ENCODE results near the gene DISP3.

The DISP3 gene

DNA sequence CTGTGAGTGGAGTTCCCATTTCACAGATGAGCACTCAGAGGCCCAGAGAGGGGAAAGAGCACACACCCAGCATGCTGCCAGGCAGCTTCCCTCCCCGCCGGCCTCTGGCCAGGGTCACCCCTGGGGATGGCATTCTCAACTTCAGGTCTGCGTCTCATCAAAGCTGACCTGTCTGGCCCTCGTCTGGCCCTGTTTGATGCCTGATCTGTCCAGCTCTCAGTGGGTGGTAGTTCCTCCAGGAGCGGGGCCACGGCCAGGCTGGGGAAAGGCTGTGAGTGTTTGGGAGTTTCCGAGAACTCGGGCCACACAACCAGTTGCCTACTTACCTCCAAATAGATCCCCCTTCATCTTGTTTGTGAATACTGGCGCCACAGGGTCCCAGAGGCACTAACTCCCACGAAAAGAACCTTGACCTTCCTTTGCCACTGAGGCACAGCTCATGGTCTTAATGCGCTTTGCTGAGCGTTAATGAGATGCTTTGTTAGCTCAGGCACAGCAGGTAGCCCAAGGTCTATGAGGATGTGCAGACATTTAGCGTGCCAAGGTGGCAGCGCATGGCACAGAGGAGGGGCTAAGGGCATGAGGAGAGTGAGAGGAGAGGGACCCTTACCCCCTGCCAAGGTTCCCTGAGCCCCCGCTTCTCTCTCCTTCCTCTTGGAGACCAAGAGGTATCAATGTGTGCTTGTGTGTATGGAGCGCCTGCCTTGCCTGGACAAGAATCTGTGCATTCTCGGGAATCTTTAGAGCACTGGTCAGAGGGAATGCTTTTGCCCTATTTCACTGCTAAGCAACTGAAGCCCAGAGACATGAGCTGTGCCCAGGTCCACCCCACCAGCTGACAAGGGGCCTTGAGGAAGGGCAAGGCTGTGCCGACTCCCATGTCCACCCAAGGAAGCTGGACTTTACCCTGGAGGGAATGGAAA, 61.2 kb downstream of the DISP3 start:
- H3K9me3 ChIP-seq (ENCODE audit: control insufficient read depth, insufficient read depth, low read length), result no peaks in the 10 kb centered on the region
- no peak overlapping the region for H3K9ac ChIP-seq (ENCODE audit: low read depth, low read length)
- no peaks in the 10 kb centered on the region for H3K36me3 ChIP-seq (ENCODE audit: insufficient read depth, low read length)
- no peaks in the 10 kb centered on the region for H3K4me1 ChIP-seq (ENCODE audit: insufficient read depth, low read length)

DNA sequence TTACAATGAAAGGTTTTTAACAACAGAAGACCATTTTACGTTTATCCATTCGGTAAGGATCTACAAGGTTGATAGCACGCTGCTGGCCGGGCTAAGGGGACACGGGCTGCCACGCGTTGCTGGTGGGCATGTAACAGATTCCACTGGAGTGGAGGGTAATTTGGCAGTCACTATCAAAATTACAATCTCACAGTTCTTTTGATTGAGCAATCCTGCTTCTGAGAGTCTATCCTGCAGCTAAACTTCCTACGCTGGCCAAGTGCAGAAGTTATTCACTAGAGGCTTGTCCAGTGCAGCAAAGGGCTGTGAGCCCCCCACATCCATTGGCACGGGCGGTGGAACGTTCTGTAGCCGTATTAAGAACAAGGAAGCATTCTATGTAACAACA, 61.8 kb downstream of the DISP3 start:
- H3K9me3 ChIP-seq (ENCODE audit: control insufficient read depth, insufficient read depth, low read length), result no peaks in the 10 kb centered on the region
- H3K9ac ChIP-seq (ENCODE audit: low read depth, low read length), result no peak overlapping the region

DNA sequence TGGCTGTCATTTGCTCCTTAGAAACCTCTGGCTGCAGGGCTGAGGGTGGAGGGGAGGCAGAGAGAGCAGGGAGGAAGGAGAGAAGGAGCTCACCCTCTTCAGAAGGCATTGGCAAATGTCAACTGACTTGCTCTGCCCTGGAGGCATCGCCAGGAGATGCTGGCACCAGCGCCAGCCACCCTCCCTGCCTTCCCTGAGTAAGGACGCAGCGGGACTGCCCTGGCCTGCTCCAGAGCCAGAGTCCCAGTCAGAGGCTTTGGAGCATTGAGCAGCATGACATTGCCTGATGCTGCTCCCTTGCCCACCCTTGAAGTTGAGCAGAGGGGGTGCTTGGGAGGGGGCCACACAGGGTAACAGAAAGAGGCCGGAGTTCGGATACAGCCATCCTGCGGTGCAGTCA, 62.3 kb downstream of the DISP3 start:
- Histone ChIP-seq H3K9me3 (ENCODE audit: control insufficient read depth, insufficient read depth, low read length) (no peaks in the 10 kb centered on the region), H3K9ac (ENCODE audit: low read depth, low read length) (no peak overlapping the region), H3K36me3 (ENCODE audit: insufficient read depth, low read length) (no peaks in the 10 kb centered on the region), H3K4me1 (ENCODE audit: insufficient read depth, low read length) (no peaks in the 10 kb centered on the region)

More for the DNA sequence above, 61.8 kb downstream of the DISP3 start:
- no peaks in the 10 kb centered on the region for H3K4me1 ChIP-seq (ENCODE audit: insufficient read depth, low read length)
- H3K36me3 ChIP-seq (ENCODE audit: insufficient read depth, low read length), result no peaks in the 10 kb centered on the region

DNA sequence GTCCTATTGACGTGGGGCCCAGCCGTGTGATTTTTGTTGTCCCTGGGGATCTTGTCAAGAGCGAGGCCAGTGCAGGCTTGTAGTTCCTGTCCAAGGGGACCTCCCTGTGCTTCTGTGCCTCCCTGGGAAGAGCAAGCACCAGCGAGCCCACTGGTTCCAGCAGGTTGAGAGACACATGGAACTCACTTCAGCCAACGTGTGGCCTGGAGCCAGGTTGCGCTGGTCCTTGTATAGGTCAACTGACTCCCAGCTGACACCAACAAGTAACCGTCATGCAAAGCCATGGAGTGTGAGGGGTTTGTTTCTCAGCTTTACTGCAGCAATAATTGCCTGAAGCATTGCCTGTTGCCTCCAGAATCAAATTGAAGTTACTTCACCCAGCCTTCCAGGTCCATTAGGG, 63.0 kb downstream of the DISP3 start:
- H3K9me3 ChIP-seq (ENCODE audit: control insufficient read depth, insufficient read depth, low read length), result no peaks in the 10 kb centered on the region
- no peaks in the 10 kb centered on the region for H3K4me1 ChIP-seq (ENCODE audit: insufficient read depth, low read length)
- H3K36me3 ChIP-seq (ENCODE audit: insufficient read depth, low read length), result no peaks in the 10 kb centered on the region
- no peak overlapping the region for H3K9ac ChIP-seq (ENCODE audit: low read depth, low read length)

DNA sequence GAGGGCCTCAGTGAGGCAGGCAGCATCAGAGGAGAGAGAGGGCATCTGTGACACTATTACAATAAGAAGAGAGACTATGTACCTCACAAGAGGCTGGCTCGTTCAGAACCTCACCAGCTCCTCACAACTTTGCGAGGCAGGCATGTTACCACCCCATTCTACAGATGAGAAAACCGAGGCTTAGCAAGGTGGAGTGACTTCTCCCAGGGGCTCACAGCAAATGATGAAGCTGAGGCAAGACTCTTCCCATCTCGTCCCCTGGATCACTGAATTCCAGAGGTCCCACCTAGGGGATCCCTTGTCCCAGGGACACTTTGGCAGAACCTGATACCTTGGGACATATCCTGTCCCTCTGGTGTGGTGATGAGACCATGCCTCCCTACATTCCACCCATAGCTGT, 64.4 kb downstream of the DISP3 start:
- no peaks in the 10 kb centered on the region for H3K9me3 ChIP-seq (ENCODE audit: control insufficient read depth, insufficient read depth, low read length)
- no peak overlapping the region for H3K9ac ChIP-seq (ENCODE audit: low read depth, low read length)
- H3K36me3 ChIP-seq (ENCODE audit: insufficient read depth, low read length), result no peaks in the 10 kb centered on the region
- no peaks in the 10 kb centered on the region for H3K4me1 ChIP-seq (ENCODE audit: insufficient read depth, low read length)

DNA sequence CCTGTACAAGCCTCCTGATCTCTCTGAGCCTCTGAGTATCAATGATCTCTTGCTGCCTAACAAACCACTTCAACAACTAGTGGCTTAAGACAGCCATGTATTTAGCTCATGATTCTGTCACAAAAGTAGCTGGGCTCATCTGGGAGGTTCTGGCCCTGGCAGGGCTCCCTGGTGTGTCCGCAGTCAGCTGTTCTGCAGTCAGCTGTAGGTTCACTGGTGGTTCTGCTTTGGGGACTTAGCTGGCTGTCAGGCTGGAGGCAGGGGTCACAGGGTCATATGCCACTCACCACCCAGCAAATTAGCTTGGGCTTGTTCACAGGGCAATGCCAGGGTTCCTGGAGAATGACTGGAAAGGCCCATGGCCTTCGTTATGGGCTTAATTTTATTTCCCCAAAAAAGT, 64.8 kb downstream of the DISP3 start:
- Histone ChIP-seq H3K4me1 (ENCODE audit: insufficient read depth, low read length) (no peaks in the 10 kb centered on the region), H3K36me3 (ENCODE audit: insufficient read depth, low read length) (no peaks in the 10 kb centered on the region), H3K9ac (ENCODE audit: low read depth, low read length) (no peak overlapping the region)

DNA sequence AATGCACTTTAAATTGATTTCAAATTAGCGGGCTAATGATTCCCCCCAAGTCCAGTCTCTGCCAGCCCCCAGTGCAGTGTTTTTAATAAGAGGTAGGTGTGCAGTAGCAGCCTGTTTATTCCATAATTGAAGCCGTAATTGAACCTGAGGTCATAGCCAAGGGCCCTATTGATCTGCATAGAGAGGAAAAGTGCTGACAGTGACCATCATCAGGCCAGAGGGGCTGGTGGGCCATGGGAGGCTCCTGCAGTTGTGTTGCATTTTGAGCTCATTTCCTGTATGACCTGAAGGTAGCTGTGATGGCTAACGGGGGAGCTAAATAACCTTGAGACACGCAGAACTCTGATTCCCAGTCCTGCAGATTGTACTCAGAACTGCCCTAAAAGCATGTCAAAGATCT, 67.5 kb downstream of the DISP3 start:
- Histone ChIP-seq H3K36me3 (ENCODE audit: insufficient read depth, low read length) (no peaks in the 10 kb centered on the region), H3K9me3 (ENCODE audit: control insufficient read depth, insufficient read depth, low read length) (no peaks in the 10 kb centered on the region), H3K9ac (ENCODE audit: low read depth, low read length) (no peak overlapping the region), H3K4me1 (ENCODE audit: insufficient read depth, low read length) (no peaks in the 10 kb centered on the region)

More for the DNA sequence above, 64.8 kb downstream of the DISP3 start:
- H3K9me3 ChIP-seq (ENCODE audit: control insufficient read depth, insufficient read depth, low read length), result no peaks in the 10 kb centered on the region

DNA sequence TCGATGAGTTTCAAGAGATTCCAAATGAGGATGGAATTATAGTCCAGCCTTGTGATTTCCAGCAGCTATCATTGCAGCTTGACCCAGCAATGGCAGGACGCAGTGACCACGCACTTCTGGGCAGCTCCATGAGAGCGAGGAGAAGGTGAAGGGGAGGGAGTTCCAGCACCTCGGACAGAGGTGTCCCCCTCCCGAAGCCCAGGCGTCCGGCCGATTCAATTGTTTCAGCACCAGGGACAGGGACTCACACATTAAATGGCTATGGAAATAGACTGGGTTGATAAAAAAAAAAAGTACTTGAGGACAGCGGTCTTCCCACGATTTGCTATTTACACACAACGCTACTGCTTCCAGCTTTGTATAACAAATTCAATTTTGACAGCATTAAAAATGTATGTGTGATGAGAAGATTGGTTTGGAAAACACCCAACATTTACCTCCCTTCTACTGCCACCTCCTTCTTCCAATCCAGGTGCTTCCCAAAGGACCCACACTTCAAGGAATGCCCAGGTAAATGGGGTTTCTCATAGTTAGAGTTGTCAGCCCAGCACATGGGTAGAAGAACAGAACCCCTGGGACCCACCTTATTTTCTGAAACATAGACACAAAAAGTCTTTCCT, 71.8 kb downstream of the DISP3 start:
- no peak overlapping the region for H3K9ac ChIP-seq (ENCODE audit: low read depth, low read length)
- no peaks in the 10 kb centered on the region for H3K9me3 ChIP-seq (ENCODE audit: control insufficient read depth, insufficient read depth, low read length)

DNA sequence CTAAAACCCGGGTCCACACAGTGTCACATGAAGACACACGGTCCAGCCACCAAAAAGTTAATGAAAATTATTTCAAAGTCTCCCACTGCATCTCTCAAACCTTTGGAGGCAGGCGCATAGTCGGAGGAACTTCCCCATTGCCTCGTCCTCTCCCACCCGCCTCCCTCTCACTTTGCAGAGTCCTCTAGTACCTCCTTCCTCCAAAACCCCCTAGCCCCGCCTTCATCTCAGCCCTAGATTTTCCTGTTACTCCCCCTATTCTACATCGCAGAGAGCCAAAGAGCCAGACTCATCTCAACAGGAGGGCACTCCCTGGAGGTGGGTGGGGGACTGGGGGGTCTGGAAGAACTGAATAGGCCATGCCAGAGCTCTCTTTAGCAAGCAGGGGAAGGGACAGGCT, 79.3 kb downstream of the DISP3 start:
- H3K9me3 ChIP-seq (ENCODE audit: control insufficient read depth, insufficient read depth, low read length), result no peaks in the 10 kb centered on the region
- H3K36me3 ChIP-seq (ENCODE audit: insufficient read depth, low read length), result no peaks in the 10 kb centered on the region

More for the DNA sequence above, 71.8 kb downstream of the DISP3 start:
- H3K36me3 ChIP-seq (ENCODE audit: insufficient read depth, low read length), result no peaks in the 10 kb centered on the region
- H3K4me1 ChIP-seq (ENCODE audit: insufficient read depth, low read length), result no peaks in the 10 kb centered on the region

DNA sequence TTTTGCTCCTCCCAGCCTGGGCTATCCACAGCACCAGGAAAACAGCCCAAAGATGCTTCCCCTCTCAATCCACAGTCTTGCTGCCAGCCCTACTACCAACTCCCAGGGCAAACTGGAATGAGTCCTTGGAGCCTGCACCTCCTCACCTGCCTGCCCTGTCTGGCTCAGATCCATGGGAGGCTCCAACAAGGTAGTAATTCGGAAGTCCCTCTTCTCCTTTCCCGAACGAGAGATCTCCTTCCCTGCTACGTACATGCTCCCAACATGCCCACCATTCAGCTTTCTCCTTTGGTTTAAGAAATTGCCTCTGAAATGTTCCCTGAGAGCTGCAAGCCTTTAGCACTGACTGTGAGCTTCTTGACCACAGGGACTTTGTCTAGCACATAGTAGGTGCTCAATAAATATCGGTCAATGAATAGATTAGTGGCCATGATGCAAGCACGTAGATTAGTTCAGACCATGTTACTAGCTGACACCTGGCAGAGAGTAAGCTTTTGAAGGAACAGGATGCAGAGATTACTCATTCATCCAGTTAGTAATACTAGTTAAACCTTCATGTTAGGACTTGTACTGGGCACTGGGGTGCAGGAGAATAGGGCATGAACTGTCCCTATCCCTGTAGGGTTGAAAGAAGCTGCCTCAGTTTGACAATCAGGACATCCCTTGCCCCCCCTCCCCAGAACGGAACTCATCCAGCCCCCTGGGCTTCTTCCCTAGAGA, 80.1 kb downstream of the DISP3 start:
- Histone ChIP-seq H3K9ac (ENCODE audit: low read depth, low read length) (no peak overlapping the region), H3K9me3 (ENCODE audit: control insufficient read depth, insufficient read depth, low read length) (no peaks in the 10 kb centered on the region), H3K4me1 (ENCODE audit: insufficient read depth, low read length) (peaks cover 7% of the 10 kb centered on the region), H3K36me3 (ENCODE audit: insufficient read depth, low read length) (no peaks in the 10 kb centered on the region)

More for the DNA sequence above, 79.3 kb downstream of the DISP3 start:
- Histone ChIP-seq H3K9ac (ENCODE audit: low read depth, low read length) (no peak overlapping the region), H3K4me1 (ENCODE audit: insufficient read depth, low read length) (peaks cover 4% of the 10 kb centered on the region)

DNA sequence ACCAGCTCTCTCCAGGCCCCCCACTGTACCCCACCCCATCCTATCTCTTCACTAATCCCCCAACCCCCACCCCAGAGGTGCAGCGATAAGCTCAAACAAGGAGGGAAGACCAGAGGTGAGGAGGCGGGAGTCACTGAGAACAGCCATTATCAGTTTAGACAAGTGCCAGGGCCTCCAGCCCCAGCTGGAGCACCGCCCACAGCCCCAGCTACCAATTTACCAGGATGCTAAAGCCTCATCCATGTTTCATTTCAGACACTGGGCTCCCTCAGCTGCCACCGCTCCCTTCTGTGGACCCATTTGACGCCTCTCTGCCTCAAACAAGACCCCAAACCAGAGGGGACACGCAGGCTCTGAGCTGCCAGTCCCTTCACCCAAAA, 80.6 kb downstream of the DISP3 start:
- H3K36me3 ChIP-seq (ENCODE audit: insufficient read depth, low read length), result no peaks in the 10 kb centered on the region
- H3K9me3 ChIP-seq (ENCODE audit: control insufficient read depth, insufficient read depth, low read length), result no peaks in the 10 kb centered on the region
- peaks cover 7% of the 10 kb centered on the region for H3K4me1 ChIP-seq (ENCODE audit: insufficient read depth, low read length)
- no peak overlapping the region for H3K9ac ChIP-seq (ENCODE audit: low read depth, low read length)

DNA sequence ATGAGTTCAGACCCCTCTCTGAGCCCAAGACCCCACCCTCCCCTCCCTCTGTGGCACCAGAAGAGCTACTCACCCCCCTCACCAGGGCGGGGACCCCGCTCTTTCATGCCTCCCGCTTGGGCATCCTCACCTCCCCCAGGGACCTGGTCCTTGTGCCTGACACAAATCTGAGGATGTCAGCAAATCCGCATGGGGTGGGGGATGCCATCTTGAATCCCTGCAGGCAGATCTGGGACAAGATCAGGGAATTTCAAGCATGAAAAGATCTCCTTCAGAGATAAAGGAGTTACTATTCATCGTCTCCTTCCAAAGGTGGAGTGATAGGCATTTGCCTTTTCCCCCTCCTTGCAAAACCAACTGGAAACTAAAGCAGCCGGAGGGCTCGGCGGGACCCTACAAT, 81.1 kb downstream of the DISP3 start:
- H3K36me3 ChIP-seq (ENCODE audit: insufficient read depth, low read length), result no peaks in the 10 kb centered on the region
- H3K9me3 ChIP-seq (ENCODE audit: control insufficient read depth, insufficient read depth, low read length), result no peaks in the 10 kb centered on the region
- no peak overlapping the region for H3K9ac ChIP-seq (ENCODE audit: low read depth, low read length)
- H3K4me1 ChIP-seq (ENCODE audit: insufficient read depth, low read length), result peaks cover 7% of the 10 kb centered on the region

DNA sequence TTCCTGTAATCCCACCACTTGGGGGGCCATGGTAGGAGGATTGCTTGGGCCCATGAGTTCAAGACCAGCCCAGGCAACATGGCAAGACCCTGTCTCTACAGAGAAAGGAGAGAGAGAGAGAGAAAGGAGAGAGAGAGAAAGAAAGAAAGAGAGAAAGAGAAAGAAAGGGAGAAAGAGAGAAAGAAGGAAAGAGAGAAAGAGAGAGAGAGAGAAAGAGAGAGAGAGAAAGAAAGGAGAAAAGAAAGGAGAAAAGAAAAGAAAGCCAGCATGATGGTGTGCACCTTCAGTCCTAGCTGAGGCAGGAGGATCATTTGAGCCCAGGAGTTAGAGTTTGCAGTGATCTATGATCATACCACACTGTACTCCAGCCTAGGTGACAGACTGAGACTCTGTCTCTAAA, 82.8 kb downstream of the DISP3 start:
- H3K4me1 ChIP-seq (ENCODE audit: insufficient read depth, low read length), result peaks cover 7% of the 10 kb centered on the region
- H3K36me3 ChIP-seq (ENCODE audit: insufficient read depth, low read length), result no peaks in the 10 kb centered on the region
- no peaks in the 10 kb centered on the region for H3K9me3 ChIP-seq (ENCODE audit: control insufficient read depth, insufficient read depth, low read length)
- H3K9ac ChIP-seq (ENCODE audit: low read depth, low read length), result no peak overlapping the region

DNA sequence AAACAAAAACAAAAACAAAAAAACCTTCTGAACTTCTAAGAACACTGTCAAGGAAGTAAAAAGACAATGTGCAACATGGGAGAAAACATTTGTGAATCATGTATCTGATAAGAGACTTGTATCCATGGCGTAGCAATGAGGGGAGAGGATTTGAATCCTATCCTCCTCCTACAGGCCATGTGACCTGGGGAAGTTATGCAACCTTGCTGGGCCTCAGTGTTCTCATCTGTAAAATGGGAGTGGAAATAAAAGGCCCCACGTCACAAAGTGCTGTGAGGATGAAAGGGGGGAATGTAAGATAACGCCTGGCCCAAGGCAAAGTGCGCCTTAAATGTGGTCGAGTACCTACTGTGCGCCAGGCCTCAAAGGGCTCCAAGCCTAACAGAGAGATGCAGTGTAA, 83.7 kb downstream of the DISP3 start:
- Histone ChIP-seq H3K36me3 (ENCODE audit: insufficient read depth, low read length) (no peaks in the 10 kb centered on the region), H3K4me1 (ENCODE audit: insufficient read depth, low read length) (peaks cover 7% of the 10 kb centered on the region), H3K9ac (ENCODE audit: low read depth, low read length) (no peak overlapping the region), H3K9me3 (ENCODE audit: control insufficient read depth, insufficient read depth, low read length) (no peaks in the 10 kb centered on the region)

Data from ES-I3 (cell line).